K562 (cell line): ENCODE measurements around the gene KCNK6. TPM values are rescaled to one million over a fixed set of nuclear protein-coding genes. Genes with fewer than 3 reads are reported as not detected.

Source experiments
- DACH1 ChIP-seq: fragments of 450-650 bp; IDR thresholded peaks from 2 replicates; pipeline ENCODE4 v1.6.1; 2018; ENCODE audit not compliant: partially characterized antibody
- EZH2 ChIP-seq: IDR thresholded peaks from 2 replicates; pipeline ENCODE4 v1.6.1; 2012; ENCODE audit warnings: low read depth, mild to moderate bottlenecking, inconsistent platforms, low read length, borderline replicate concordance
- PML ChIP-seq: IDR thresholded peaks from 2 replicates; pipeline ENCODE4 v1.6.1; 2012; ENCODE audit warnings: low read length, inconsistent platforms
- RBM25 ChIP-seq: fragments of 200-400 bp; formaldehyde crosslinking; IDR thresholded peaks from 2 replicates; pipeline ENCODE4 v1.6.1; 2018; ENCODE audit warnings: low read length, low read depth, moderate library complexity; ENCODE audit not compliant: severe bottlenecking
- STAT5A ChIP-seq: IDR thresholded peaks from 2 replicates; pipeline ENCODE4 v1.6.1; 2012; ENCODE audit warnings: low read length, inconsistent platforms, borderline replicate concordance
- TAF15 ChIP-seq: fragments of 200-400 bp; formaldehyde crosslinking; IDR thresholded peaks from 2 replicates; pipeline ENCODE4 v1.6.1; 2017; ENCODE audit warnings: mild to moderate bottlenecking, low read depth, low read length, moderate library complexity
- THRAP3 ChIP-seq: fragments of 450-650 bp; IDR thresholded peaks from 2 replicates; pipeline ENCODE4 v1.6.1; 2016; ENCODE audit warnings: mild to moderate bottlenecking, inconsistent platforms, borderline replicate concordance
- ZFP1 ChIP-seq: fragments of 450-650 bp; formaldehyde crosslinking; IDR thresholded peaks from 2 replicates; pipeline ENCODE4 v1.4.0; 2020; ENCODE audit warnings: mild to moderate bottlenecking, mixed read lengths
- ZFPM2 ChIP-seq: fragments of 250-450 bp; sonication (Bioruptor Pico); IDR thresholded peaks from 2 replicates; pipeline ENCODE4 v1.5.1; 2022; ENCODE audit warnings: mild to moderate bottlenecking
- ZFX ChIP-seq: sonication (generic); formaldehyde crosslinking; IDR thresholded peaks from 2 replicates; pipeline ENCODE4 v1.8.0; 2022; ENCODE audit warnings: mild to moderate bottlenecking, missing genetic modification reagents, moderate library complexity
- ZNF224 ChIP-seq: sonication (generic); formaldehyde crosslinking; IDR thresholded peaks from 2 replicates; pipeline ENCODE4 v1.8.0; 2022; ENCODE audit warnings: mild to moderate bottlenecking, missing genetic modification reagents
- polyA plus RNA-seq, 8 experiments: library from polyadenylated mRNA; depleted of rRNA in 4 of 8; stranded (reverse) in 5 of 8; unstranded in 3 of 8; fragments of >200 nt; fragmentation: Nextera tagmentation in 2 of 8; fragmentation: Illumina TruSeq in 1 of 8; extraction: Ambion mirVana in 2 of 8; extraction: Trizol in 1 of 8; gene quantifications; 2 replicates each; pipeline versions ENCODE4 v1.2.1 to v1.2.3, GENCODE V29; 2011 to 2014; ENCODE audit warnings: inconsistent platforms in 1 of 8, missing spikeins in 1 of 8
- total RNA-seq, 7 experiments: library from RNA; depleted of rRNA in 6 of 7; stranded (reverse); fragments of >200 nt in 6 of 7; fragmentation: Illumina TruSeq in 2 of 7; extraction: Trizol in 2 of 7; gene quantifications; 2 replicates each; pipeline versions ENCODE4 v1.2.1 to v1.2.3, GENCODE V29; 2011 to 2021; ENCODE audit warnings: low replicate concordance in 1 of 7
- TF ChIP-seq, protein P1 (sequence below): fragments of 250-450 bp; sonication (Bioruptor Pico); IDR thresholded peaks from 2 replicates; pipeline ENCODE4 v1.8.0; 2021; ENCODE audit warnings: mild to moderate bottlenecking, moderate library complexity
- TF ChIP-seq, protein P2 (sequence below): fragments of 450-650 bp; IDR thresholded peaks from 2 replicates; pipeline ENCODE4 v1.6.1; 2016; ENCODE audit warnings: mild to moderate bottlenecking, moderate library complexity

The KCNK6 gene
- total and polyA plus RNA-seq, 9 of the 15 experiments (the other 6 are each of a cell fraction or from before 2014, with no cell fraction given) = 0.05 to 0.42 (median 0.15) TPM

- TF ChIP-seq THRAP3 = no peak
- TF ChIP-seq DACH1 = no peak
- TF ChIP-seq ZFPM2 = no peak
- TF ChIP-seq, protein P1, sequence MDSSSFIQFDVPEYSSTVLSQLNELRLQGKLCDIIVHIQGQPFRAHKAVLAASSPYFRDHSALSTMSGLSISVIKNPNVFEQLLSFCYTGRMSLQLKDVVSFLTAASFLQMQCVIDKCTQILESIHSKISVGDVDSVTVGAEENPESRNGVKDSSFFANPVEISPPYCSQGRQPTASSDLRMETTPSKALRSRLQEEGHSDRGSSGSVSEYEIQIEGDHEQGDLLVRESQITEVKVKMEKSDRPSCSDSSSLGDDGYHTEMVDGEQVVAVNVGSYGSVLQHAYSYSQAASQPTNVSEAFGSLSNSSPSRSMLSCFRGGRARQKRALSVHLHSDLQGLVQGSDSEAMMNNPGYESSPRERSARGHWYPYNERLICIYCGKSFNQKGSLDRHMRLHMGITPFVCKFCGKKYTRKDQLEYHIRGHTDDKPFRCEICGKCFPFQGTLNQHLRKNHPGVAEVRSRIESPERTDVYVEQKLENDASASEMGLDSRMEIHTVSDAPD (CRISPR knock-in tag) = no peak
- TF ChIP-seq ZFX = peak; percentile 50
- TF ChIP-seq STAT5A = no peak
- TF ChIP-seq EZH2 = no peak
- no peak for TF ChIP-seq PML
- no peak for TF ChIP-seq RBM25
- TF ChIP-seq ZFP1 = no peak
- TF ChIP-seq, protein P2, sequence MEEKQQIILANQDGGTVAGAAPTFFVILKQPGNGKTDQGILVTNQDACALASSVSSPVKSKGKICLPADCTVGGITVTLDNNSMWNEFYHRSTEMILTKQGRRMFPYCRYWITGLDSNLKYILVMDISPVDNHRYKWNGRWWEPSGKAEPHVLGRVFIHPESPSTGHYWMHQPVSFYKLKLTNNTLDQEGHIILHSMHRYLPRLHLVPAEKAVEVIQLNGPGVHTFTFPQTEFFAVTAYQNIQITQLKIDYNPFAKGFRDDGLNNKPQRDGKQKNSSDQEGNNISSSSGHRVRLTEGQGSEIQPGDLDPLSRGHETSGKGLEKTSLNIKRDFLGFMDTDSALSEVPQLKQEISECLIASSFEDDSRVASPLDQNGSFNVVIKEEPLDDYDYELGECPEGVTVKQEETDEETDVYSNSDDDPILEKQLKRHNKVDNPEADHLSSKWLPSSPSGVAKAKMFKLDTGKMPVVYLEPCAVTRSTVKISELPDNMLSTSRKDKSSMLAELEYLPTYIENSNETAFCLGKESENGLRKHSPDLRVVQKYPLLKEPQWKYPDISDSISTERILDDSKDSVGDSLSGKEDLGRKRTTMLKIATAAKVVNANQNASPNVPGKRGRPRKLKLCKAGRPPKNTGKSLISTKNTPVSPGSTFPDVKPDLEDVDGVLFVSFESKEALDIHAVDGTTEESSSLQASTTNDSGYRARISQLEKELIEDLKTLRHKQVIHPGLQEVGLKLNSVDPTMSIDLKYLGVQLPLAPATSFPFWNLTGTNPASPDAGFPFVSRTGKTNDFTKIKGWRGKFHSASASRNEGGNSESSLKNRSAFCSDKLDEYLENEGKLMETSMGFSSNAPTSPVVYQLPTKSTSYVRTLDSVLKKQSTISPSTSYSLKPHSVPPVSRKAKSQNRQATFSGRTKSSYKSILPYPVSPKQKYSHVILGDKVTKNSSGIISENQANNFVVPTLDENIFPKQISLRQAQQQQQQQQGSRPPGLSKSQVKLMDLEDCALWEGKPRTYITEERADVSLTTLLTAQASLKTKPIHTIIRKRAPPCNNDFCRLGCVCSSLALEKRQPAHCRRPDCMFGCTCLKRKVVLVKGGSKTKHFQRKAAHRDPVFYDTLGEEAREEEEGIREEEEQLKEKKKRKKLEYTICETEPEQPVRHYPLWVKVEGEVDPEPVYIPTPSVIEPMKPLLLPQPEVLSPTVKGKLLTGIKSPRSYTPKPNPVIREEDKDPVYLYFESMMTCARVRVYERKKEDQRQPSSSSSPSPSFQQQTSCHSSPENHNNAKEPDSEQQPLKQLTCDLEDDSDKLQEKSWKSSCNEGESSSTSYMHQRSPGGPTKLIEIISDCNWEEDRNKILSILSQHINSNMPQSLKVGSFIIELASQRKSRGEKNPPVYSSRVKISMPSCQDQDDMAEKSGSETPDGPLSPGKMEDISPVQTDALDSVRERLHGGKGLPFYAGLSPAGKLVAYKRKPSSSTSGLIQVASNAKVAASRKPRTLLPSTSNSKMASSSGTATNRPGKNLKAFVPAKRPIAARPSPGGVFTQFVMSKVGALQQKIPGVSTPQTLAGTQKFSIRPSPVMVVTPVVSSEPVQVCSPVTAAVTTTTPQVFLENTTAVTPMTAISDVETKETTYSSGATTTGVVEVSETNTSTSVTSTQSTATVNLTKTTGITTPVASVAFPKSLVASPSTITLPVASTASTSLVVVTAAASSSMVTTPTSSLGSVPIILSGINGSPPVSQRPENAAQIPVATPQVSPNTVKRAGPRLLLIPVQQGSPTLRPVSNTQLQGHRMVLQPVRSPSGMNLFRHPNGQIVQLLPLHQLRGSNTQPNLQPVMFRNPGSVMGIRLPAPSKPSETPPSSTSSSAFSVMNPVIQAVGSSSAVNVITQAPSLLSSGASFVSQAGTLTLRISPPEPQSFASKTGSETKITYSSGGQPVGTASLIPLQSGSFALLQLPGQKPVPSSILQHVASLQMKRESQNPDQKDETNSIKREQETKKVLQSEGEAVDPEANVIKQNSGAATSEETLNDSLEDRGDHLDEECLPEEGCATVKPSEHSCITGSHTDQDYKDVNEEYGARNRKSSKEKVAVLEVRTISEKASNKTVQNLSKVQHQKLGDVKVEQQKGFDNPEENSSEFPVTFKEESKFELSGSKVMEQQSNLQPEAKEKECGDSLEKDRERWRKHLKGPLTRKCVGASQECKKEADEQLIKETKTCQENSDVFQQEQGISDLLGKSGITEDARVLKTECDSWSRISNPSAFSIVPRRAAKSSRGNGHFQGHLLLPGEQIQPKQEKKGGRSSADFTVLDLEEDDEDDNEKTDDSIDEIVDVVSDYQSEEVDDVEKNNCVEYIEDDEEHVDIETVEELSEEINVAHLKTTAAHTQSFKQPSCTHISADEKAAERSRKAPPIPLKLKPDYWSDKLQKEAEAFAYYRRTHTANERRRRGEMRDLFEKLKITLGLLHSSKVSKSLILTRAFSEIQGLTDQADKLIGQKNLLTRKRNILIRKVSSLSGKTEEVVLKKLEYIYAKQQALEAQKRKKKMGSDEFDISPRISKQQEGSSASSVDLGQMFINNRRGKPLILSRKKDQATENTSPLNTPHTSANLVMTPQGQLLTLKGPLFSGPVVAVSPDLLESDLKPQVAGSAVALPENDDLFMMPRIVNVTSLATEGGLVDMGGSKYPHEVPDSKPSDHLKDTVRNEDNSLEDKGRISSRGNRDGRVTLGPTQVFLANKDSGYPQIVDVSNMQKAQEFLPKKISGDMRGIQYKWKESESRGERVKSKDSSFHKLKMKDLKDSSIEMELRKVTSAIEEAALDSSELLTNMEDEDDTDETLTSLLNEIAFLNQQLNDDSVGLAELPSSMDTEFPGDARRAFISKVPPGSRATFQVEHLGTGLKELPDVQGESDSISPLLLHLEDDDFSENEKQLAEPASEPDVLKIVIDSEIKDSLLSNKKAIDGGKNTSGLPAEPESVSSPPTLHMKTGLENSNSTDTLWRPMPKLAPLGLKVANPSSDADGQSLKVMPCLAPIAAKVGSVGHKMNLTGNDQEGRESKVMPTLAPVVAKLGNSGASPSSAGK = no peak
- TF ChIP-seq TAF15 = no peak
- TF ChIP-seq ZNF224 (CRISPR knock-in tag) = no peak
These were observed 3.8 kb upstream of the KCNK6 start, which contains the start of gene YIF1B (continued) for GRCh38 chr19:38315657-38316476.
